Measurements from ENCODE around the gene PRICKLE4. TPM values are rescaled to one million over a fixed set of nuclear protein-coding genes. Genes with fewer than 3 reads are reported as not detected.

Gene PRICKLE4
- total and polyA plus RNA-seq, 2 of the 13 experiments (the other 11 are each of a cell fraction or from before 2014, with no cell fraction given): 0.92 to 1.2 TPM

DNA sequence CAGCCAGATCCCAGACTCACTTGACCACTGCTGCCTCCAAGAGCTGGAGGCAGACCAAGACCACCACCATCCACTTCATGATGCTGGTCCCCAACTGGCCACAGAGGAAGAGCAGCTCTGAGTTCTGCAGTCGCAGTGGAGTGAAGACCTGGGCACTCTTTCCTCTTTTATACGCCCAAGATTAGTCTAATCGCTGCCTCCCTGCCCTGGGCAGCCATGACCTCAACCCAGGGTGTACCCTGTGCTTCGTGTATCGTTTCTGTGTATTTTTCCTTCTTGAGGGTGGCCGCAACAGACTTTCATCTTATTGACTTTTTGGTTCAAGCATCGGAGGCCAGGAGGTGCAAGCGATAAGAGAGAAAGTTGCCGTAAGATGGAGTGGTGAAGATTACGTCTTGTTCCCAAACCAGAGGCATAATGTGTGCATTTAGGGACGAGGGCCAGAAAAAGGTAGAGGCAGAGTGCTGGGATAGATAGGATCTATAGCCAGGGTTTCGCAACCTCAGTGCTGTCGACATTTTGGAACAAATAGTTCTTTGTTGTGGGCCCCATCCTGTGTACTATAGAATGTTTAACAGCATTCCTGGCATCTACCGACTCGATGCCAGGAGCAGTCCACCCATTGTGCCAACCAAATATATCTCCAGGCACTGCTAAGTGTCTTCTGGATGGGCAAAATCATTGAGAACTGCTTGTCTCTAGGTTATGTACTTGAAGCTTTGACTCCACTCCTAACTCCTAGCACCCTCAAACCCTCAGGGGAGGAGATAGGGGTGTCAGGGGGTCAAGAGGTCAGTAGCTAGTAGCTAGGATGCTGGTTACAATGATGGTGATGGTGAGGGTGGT, 33.1 kb upstream of the PRICKLE4 start, which contains the start of gene PGC (continued):
- no peak for TF ChIP-seq ZNF451 (CRISPR knock-in tag; IDR thresholded peaks at IDR 0.05)
- TF ChIP-seq ZNF878 (CRISPR knock-in tag; IDR thresholded peaks at IDR 0.05): no peak; the same call in 1 of the 2 replicates
- TF ChIP-seq MED8 (CRISPR knock-in tag; IDR thresholded peaks at IDR 0.05; ENCODE audit: insufficient replicate concordance): peak; percentile 96
- TF ChIP-seq SP5 (CRISPR knock-in tag; IDR thresholded peaks at IDR 0.05; ENCODE audit: borderline replicate concordance, low read depth): peak; percentile 79; the same call in 1 of the 2 replicates
- TF ChIP-seq ZBTB10 (CRISPR knock-in tag; IDR thresholded peaks at IDR 0.05; ENCODE audit: borderline replicate concordance): peak; percentile 56; the same call in 1 of the 2 replicates
- no peak for TF ChIP-seq CERS6 (CRISPR knock-in tag; IDR thresholded peaks at IDR 0.05)
- peak; percentile 43; the same call in 1 of the 2 replicates for TF ChIP-seq FOXK2 (IDR thresholded peaks at IDR 0.05)
- TF ChIP-seq HMGXB3 (CRISPR knock-in tag; IDR thresholded peaks at IDR 0.05; ENCODE audit: borderline replicate concordance): peak; percentile 26; the same call in 1 of the 2 replicates
- TF ChIP-seq ATF2 (CRISPR knock-in tag; IDR thresholded peaks at IDR 0.05): peak; percentile 79; the same call in 1 of the 2 replicates
- peak; percentile 39; the same call in 1 of the 2 replicates for TF ChIP-seq HHEX (CRISPR knock-in tag; IDR thresholded peaks at IDR 0.05)
- 0 out of 2 replicates have a peak, but pooled peaks have one; percentile 11 for TF ChIP-seq ZNF615 (CRISPR knock-in tag; IDR thresholded peaks at IDR 0.05; ENCODE audit: borderline replicate concordance)
- TF ChIP-seq RXRB (CRISPR knock-in tag; IDR thresholded peaks at IDR 0.05; ENCODE audit: borderline replicate concordance): peak; percentile 91
- peak; percentile 99 for TF ChIP-seq SSRP1 (CRISPR knock-in tag; IDR thresholded peaks at IDR 0.05)
- 0 out of 2 replicates have a peak, but pooled peaks have one; percentile 30 for TF ChIP-seq ZNF589 (CRISPR knock-in tag; conservative IDR thresholded peaks at IDR 0.05)
- TF ChIP-seq XRCC5 (optimal IDR thresholded peaks at IDR 0.05; ENCODE audit: low read length): peak; percentile 79
- TF ChIP-seq CREM (IDR thresholded peaks at IDR 0.05): peak; percentile 92
- TF ChIP-seq CREM (CRISPR knock-in tag; IDR thresholded peaks at IDR 0.05): no peak
- peak; percentile 22; the same call in 1 of the 2 replicates for TF ChIP-seq ZBTB38 (CRISPR knock-in tag; IDR thresholded peaks at IDR 0.05)

All from HepG2 (cell line).